ENCODE results near the gene TRIO.

Gene TRIO

GRCh38 chr5:14235872-14236271, 92.7 kb downstream of the TRIO start:
- TF ChIP-seq EZH2 (IDR thresholded peaks at IDR 0.05; ENCODE audit: borderline replicate concordance, low read depth, low read length, severe bottlenecking), result no peak
- TF ChIP-seq CTCF (IDR thresholded peaks at IDR 0.05; ENCODE audit: borderline replicate concordance, extremely low read depth, low read length, poor library complexity, severe bottlenecking), result no peak
- Histone ChIP-seq H3K9ac (ENCODE audit: low read depth, low read length) (no peak overlapping the region), H3K9me3 (ENCODE audit: insufficient read depth, low read length, severe bottlenecking) (no peaks in the 10 kb centered on the region), H3K79me2 (ENCODE audit: insufficient read depth, low read length) (no peaks in the 10 kb centered on the region), H3K4me1 (ENCODE audit: insufficient read depth, low read length) (no peaks in the 10 kb centered on the region), H2AFZ (ENCODE audit: low read depth, low read length) (no peak overlapping the region), H3K27me3 (ENCODE audit: insufficient read depth, low read length, poor library complexity) (no peaks in the 10 kb centered on the region), H3K36me3 (ENCODE audit: insufficient read depth, low read length) (no peaks in the 10 kb centered on the region), H3K27ac (ENCODE audit: low read length) (no peak overlapping the region), H3K4me3 (ENCODE audit: low read depth in 1 of 2, low read length in 2 of 2) (no peak overlapping the region), H3K4me2 (ENCODE audit: insufficient read depth, low read length) (no peak overlapping the region), H4K20me1 (ENCODE audit: insufficient read depth, low read length) (no peaks in the 10 kb centered on the region)
- DNase-seq (no peak), ATAC-seq (ENCODE audit: insufficient read depth, low read depth) (no peak)

GRCh38 chr5:14236757-14237156, 93.6 kb downstream of the TRIO start:
- H3K36me3 ChIP-seq (ENCODE audit: insufficient read depth, low read length), result no peaks in the 10 kb centered on the region
- TF ChIP-seq CTCF (IDR thresholded peaks at IDR 0.05; ENCODE audit: borderline replicate concordance, extremely low read depth, low read length, poor library complexity, severe bottlenecking), result no peak
- no peak for TF ChIP-seq EZH2 (IDR thresholded peaks at IDR 0.05; ENCODE audit: borderline replicate concordance, low read depth, low read length, severe bottlenecking)
- H3K9me3 ChIP-seq (ENCODE audit: insufficient read depth, low read length, severe bottlenecking), result no peaks in the 10 kb centered on the region
- no peak overlapping the region for H3K4me2 ChIP-seq (ENCODE audit: insufficient read depth, low read length)
- no peak overlapping the region for H3K27ac ChIP-seq (ENCODE audit: low read length)
- no peak for DNase-seq
- no peak overlapping the region for H3K9ac ChIP-seq (ENCODE audit: low read depth, low read length)
- no peaks in the 10 kb centered on the region for H4K20me1 ChIP-seq (ENCODE audit: insufficient read depth, low read length)
- H3K4me1 ChIP-seq (ENCODE audit: insufficient read depth, low read length), result no peaks in the 10 kb centered on the region
- H3K27me3 ChIP-seq (ENCODE audit: insufficient read depth, low read length, poor library complexity), result no peaks in the 10 kb centered on the region
- no peaks in the 10 kb centered on the region for H3K79me2 ChIP-seq (ENCODE audit: insufficient read depth, low read length)
- H3K4me3 ChIP-seq (ENCODE audit: low read depth in 1 of 2, low read length in 2 of 2), result no peak overlapping the region
- ATAC-seq (ENCODE audit: insufficient read depth, low read depth), result no peak
- H2AFZ ChIP-seq (ENCODE audit: low read depth, low read length), result no peak overlapping the region

GRCh38 chr5:14237317-14238086, 94.4 kb downstream of the TRIO start:
- no peak overlapping the region for H3K9ac ChIP-seq (ENCODE audit: low read depth, low read length)
- no peaks in the 10 kb centered on the region for H4K20me1 ChIP-seq (ENCODE audit: insufficient read depth, low read length)
- no peaks in the 10 kb centered on the region for H3K79me2 ChIP-seq (ENCODE audit: insufficient read depth, low read length)
- DNase-seq, result no peak
- no peaks in the 10 kb centered on the region for H3K9me3 ChIP-seq (ENCODE audit: insufficient read depth, low read length, severe bottlenecking)
- no peak for ATAC-seq (ENCODE audit: insufficient read depth, low read depth)
- H2AFZ ChIP-seq (ENCODE audit: low read depth, low read length), result no peak overlapping the region
- no peaks in the 10 kb centered on the region for H3K4me1 ChIP-seq (ENCODE audit: insufficient read depth, low read length)
- H3K36me3 ChIP-seq (ENCODE audit: insufficient read depth, low read length), result no peaks in the 10 kb centered on the region
- no peak overlapping the region for H3K4me3 ChIP-seq (ENCODE audit: low read depth in 1 of 2, low read length in 2 of 2)
- H3K27ac ChIP-seq (ENCODE audit: low read length), result no peak overlapping the region
- no peak overlapping the region for H3K4me2 ChIP-seq (ENCODE audit: insufficient read depth, low read length)
- TF ChIP-seq EZH2 (IDR thresholded peaks at IDR 0.05; ENCODE audit: borderline replicate concordance, low read depth, low read length, severe bottlenecking), result no peak
- no peak for TF ChIP-seq CTCF (IDR thresholded peaks at IDR 0.05; ENCODE audit: borderline replicate concordance, extremely low read depth, low read length, poor library complexity, severe bottlenecking)
- H3K27me3 ChIP-seq (ENCODE audit: insufficient read depth, low read length, poor library complexity), result no peaks in the 10 kb centered on the region
